ENCODE measurements around the gene FAM120B.

- TF ChIP-seq POLR2AphosphoS5 (IDR thresholded peaks at IDR 0.05; ENCODE audit: low read depth) (no peak), CTCF (IDR thresholded peaks at IDR 0.05; ENCODE audit: insufficient read depth, low read length) (no peak), SPI1 (IDR thresholded peaks at IDR 0.05; ENCODE audit: borderline replicate concordance, low read depth) (no peak)
These were observed 9.6 kb upstream of the FAM120B start for GRCh38 chr6:170296746-170297575.

All from HL-60 (cell line).